ENCODE measurements around the gene PHTF2.

DNA sequence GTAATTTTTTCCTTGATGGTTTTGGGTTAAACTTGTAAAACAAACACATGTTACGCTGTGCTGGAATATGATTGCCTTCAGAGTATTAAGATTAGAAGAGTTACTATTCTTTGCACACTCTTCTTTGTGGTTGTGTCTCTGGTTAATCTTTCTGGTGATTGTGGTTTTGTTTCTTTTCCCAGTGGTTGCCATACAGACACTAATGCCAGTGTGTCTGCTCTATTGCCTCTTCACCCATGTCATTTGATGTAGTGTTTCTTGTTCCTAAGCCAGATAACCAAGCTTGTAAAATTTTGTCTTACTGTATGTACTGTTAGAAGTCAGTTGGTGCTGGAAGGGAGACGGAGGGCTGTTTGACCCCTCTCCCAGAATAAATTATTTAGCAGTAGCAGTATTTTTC is 124.8 kb downstream of the PHTF2 start:
- no peak for TF ChIP-seq POLR2A (IDR thresholded peaks at IDR 0.05; ENCODE audit: low read depth, low read length)
- TF ChIP-seq POLR2AphosphoS5 (IDR thresholded peaks at IDR 0.05; ENCODE audit: low read depth, low read length), result no peak
- TF ChIP-seq SPI1 (IDR thresholded peaks at IDR 0.05; ENCODE audit: low read depth, low read length), result no peak
- no peak for TF ChIP-seq TAF1 (IDR thresholded peaks at IDR 0.05; ENCODE audit: low read depth, low read length)

All from GM12891 (cell line).